Fibroblast of upper back skin (primary cell): ENCODE results near the gene DISC1.

Experiments used
- DNase-seq: peaks from one replicate; pipeline ENCODE4 v3.0.0-alpha.2; 2013

DISC1 gene

DNA sequence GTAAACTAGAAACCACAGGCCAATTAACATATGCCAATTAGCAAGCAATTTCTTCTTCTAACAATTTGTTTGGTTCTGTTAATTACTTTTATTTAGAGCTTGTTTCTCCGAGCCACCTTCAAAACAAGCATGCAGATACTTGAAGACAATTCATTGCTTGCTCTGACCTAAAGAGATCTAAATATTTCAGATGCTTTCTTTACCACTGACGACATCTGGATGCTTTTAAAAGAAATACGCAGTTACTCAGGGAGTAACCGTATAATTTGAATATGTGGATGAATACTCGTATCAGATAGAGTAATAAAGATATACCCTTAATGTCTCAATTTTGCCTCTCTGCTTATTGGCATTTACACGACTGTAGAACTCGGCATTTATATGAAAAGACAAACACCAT lies 390.0 kb downstream of the DISC1 start:
- peak; percentile 76 for DNase-seq

DNA sequence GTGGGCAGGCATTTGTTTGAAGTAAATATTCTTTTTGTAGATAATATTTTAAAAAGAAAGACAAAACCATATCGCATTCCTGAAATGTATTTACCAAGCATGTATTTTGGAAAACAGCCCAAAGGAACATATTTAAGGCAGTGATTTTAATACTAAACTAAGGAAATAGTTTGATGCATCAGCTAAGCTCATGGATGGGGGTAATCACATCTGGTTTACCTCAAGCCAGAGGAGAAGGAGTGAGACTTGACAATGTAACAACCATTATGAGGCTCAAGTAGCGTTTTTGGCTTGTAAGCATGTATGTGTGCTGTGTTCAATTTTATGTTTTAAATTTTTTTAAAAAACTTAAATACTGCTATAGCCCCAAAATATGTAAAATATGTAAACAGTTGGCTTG lies 390.5 kb downstream of the DISC1 start:
- DNase-seq, result peak; percentile 38

DNA sequence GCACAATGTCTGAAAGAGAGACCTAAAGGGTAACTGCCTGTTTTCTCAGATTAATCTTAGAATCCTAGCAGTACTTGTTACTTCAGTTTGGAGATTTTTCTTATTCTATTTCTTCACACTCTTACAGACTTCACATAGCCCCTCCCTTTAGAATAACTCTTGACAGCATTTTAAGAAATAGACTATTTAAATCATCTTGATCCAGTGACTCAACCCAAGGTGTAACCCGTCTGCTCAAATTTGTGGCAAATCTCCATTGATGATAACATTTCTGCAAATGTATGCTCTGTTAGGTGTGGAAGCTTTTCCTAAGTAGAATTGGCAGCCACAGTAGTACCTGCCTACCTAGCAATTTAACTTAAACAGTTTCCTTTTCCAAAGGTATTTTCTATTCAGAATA lies 391.2 kb downstream of the DISC1 start:
- DNase-seq, result no peak

DNA sequence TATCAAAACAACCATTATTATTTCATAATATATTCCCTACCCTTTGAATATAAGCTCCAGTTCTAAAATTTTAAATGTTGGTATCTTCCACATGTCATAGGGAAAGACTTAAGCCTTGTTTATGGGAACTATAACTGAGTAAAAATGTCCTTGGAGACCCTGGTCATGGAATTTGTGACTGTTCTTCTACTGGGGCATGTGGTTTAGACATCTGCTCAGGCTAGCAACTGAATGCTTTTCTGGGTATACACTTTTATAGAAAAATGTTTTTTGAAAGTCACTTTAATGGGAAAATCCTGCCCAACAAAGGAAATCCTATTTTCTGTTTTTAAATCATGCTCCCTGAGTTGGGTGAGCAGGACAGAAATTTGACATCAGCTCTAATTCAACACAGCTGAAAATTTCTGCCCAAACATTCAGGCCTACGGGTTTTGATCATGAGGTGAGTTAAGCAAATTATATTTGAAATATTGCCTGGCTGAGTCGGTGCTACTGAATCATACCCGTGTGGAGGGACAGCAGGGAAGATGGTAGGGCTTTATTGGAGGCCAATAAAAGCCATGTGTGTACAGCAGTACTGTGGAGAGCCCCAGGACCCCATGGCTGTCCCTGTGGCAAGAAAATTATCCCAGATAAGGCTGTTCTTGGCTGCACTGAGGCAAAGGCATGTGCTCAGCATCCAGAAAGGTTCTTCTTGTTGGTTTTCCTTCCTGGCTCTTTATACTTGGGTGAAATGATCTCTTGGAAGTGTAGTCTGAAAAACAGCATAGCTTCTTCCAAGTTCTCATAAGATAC lies 391.8 kb downstream of the DISC1 start:
- DNase-seq, result peak; percentile 54

DNA sequence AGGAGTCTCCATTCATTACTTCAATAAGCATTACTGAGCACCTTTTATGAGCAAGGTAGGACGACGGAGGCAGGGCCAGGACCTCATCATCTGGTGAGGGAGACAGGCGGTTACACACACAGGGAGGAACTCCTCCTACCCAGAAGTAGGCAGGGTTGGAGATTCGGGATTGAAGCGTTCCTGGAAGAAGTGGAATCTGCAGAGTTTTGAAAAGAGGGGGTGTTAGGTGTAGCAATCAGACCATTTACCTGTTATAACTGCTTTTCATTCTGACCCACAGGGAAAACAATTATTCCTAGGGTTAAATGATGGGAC lies 392.4 kb downstream of the DISC1 start:
- no peak for DNase-seq

DNA sequence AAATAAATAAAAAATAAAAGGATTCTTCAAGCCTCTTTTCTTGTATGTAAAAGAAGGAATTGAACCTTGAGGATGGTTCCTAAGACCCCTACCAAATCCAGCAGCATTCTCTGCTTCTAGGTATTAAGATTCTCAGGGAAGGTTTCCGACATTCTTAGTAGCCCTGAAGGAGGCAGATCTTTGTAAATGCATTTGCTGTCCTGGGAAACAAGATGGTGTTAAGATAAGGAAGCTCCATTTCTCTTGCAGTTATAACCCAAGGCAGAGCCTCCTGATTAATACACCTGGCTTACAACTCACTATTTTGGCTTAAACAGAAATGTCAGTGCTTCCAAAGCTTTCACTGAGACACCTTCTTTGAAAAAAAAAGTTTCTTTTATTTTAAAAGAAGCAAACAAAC lies 393.8 kb downstream of the DISC1 start:
- DNase-seq, result no peak

DNA sequence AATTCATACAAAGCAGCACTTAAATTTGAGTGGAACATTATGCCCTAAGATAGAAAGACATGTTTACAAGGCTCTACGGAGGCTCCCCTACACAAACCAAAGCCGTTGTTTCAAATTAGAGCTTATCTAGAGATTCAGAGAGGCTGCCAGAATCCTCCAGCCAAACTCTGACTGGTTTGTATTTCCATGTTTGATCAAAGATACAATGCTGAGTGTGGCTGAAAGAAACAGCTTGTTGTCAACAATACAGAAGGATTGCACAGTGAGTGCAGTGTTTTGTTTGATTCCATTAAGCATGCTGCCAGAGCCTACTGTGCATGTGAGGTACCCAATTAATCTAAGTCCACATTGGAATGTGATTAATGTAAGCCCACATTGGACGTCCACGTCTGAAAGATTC lies 402.7 kb downstream of the DISC1 start:
- DNase-seq, result no peak

DNA sequence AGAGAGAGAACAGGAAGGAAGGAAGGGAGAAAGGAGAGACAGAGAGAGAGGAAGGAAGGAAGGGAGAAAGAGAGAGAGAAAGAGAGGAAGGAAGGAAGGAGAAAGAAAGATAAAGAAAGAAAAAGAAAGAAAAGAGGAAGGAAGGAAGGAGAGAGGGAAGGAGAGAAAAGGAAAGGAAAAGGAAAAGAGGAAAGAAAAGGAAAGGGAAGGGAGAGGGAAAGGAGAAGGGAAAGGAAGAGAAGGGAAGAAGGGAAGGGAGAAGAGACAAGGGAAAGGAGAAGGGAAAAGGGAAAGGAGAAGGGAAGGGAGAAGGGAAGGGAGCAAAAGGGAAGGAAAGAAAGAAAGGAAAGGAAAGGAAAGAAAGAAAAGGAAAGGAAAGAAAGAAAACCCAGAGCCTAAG lies 404.6 kb downstream of the DISC1 start:
- no peak for DNase-seq

DNA sequence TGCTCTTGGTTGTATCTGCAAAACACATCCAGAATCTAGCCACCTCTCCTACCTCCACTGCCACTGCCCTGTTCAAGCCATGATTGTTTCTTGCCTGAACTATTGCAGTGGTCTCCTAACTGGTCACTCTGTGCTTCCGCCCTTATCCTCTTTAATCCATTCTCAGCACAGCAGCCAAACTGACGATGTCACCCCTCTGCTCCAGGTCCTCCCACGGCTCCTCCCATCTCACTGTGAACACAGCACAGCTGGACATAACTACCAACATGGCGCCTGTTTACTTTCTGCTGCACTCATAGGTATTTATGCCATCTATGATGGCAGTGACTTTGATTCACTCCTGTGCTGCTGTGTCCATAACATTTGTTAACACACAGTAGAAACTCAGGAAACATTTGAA lies 406.7 kb downstream of the DISC1 start:
- no peak for DNase-seq

DNA sequence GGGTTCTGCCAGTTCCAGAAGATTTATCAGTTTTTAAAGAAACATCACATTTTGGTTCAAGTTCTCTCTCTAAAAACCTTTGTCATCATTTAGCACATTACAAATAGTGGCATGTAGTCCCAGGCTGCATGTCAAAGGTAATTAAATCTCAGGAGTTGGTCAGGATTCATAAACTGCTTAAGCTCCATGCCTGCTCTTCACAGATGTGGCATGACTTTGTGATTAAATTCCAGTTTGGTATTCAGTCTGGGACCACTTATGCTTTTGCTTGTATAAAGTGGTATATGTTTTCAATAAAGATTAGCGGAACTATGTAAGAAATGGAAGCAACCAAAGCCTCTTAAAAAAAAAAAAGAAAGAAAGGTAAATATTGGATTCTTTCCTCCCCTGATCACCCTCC lies 408.0 kb downstream of the DISC1 start:
- DNase-seq, result peak; percentile 41

DNA sequence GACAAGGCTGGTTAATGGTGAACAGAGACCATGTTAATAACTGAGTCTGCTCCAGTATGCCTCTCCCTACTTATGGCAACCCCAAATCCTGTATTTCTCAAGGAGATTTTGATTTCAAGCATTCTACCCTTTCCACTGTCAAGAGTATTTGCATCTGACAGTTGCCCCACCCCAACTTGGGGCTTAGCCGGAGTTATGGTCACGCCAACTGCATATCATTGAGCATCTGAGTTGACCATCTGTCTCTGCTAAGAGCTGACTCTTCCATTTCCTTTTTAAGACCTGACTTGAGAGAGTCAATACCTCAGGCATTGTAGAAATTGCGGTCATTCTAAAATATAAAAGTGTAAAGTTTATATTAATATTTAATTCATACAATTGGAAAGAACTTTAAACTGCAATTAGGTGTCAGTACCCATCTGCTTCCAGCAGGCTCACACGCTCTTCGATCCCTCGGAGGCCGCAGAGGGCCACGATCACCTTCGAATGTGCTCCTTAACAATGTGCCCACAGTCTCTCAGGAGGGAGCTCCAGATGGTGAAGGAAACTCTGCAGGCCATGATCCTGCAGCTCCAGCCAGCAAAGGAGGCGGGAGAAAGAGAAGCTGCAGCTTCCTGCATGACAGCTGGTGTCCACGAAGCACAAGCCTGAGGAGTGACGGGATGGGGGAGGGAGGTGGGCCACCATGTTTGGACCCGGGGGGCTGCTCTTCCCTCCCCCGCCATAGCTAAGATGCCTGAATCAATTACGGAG lies 409.8 kb downstream of the DISC1 start:
- no peak for DNase-seq

DNA sequence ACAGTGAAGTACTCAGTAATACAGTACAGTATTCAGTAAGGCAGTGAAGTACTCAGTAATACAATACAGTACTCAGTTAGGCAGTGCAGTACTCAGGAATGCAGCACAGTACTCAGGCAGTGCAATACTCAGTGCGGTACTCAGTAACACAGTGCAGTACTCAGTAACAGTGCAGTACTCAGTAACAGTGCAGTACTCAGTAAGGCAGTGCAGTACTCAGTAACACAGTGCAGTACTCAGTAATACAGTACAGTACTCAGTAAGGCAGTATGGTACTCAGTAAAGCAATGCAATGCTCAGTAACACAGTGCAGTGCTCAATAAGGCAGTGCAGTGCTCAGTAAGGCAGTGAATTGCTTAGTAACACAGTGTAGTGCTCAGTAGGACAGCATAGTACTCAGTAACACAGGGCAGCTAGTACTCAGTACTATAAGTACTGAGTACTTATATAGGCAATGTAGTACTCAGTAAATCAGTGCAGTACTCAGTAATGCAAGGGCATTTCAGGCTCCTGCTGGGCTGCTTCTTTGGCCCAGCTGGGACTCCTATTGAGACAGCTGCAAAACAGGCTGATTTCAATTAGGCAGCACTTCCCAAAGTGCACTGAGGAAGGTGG lies 411.3 kb downstream of the DISC1 start:
- no peak for DNase-seq

DNA sequence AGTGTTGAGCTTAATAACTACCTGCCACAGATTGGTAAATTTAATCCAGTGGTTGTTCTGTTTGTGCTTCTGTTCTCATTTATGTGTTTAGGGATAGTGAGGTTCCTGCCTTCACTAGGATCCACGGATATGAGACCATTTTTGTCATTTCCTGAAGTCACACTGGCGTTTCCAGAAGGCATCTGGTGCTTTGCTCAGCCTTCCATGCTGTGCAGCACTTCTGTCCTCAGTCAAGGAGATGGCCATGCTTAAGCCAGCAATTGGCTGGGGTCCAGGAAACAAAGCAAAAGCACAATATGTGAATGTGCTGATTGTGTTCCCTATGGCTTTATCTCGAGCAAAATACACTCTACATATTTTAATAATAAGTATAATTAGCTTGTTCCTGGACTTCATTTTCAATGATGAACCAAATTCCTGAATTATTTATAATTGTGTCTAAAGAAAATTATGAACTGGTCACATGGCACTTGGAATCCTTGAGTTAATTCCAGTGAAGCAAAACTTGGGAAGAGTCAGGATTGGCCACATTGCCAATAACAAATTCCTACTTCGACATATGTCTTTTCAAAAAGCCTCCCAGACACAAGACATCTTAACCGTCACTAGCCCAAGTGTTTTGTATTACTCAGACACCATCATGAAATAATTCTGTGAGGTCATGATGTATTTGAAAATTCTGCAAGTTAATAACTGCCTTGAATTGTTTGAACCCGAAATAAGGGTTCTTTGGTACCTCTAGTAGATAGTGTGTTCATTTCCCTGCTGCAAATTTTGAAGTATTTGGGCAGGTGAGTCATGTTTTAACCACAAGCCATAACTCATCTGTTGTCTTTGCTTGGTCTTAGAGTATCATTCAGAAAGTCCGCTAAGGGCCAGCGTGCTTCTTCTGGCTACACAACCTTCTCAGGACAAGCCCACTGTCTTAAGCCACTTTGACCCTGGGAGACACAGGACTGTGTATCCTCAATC lies 412.4 kb downstream of the DISC1 start:
- DNase-seq, result peak; percentile 51

DNA sequence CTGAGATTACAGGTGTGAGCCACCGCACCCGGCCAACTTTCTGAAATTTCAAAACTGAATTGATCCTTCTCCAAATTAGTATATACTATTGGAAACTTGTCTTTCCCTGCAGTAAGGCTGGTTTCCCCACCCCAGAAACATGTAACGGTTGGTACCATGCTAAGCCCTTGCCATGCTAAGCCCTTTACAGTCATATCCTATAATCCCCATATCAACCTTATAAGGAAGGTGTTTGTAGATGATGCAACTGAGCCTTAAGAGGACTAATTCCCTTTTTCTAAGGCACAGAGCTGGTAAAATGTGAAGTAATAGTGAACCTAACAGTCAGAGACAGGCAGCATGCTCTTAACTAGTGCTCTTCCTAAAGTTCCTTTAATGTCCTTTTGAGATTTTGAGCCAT lies 413.7 kb downstream of the DISC1 start:
- no peak for DNase-seq

DNA sequence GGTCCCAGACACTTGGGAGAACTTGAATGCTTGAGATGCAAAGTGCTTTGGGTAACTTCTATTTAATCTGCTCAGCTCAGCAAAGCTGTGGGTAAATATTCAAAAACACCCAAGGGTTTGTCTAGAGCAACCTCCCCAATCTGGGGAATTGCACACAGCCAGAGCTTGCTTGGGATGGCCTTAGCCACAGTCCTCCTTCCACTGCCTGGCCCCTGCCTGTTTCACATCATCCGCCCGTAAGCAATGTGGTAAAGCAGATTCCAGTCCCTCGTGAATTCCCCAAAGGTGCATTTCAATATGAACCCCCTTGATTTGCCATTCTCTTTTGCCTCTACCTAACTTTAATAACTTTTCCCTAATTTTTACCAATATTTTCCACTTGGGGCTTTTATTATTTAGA lies 418.1 kb downstream of the DISC1 start:
- no peak for DNase-seq

DNA sequence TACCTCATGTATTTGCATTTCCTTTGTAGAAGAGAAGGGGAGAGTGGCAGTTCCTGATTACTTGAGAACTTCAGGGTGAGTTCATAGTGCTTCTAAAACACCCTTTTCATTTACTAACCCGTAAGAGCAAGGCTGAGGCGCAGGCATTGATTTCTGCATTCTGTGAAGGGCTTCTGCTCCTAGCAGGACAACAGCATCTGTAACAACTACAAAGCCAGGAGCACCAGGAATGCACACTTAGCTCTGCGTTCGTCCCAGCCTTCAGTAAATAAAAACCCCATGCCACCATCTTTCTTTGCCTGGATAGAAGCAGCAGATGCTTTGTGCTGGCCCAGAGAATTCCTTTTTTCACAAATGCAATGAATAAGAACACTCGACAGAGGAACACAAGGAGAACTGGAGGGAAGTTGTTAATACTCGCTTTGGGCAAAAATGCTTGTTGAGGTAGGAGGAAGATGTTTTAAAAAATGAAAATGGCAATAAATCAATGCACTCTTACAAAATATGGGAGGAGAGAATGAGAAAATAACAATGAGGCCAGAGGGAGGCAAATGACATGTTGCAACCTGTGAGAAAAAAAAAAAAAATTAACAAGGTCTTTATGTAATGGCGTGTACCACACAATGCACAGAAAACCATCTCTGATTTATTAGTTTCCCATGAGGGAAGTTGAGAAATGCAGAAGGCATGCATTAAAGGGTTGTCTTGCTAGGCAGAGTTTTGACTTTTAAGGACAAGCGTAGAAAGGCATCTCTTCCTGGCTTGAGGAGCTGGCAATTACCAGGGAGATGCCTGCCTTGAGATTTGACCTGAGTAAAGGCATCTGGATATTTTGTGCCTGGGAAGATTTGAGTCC lies 418.8 kb downstream of the DISC1 start:
- DNase-seq, result peak; percentile 28

DNA sequence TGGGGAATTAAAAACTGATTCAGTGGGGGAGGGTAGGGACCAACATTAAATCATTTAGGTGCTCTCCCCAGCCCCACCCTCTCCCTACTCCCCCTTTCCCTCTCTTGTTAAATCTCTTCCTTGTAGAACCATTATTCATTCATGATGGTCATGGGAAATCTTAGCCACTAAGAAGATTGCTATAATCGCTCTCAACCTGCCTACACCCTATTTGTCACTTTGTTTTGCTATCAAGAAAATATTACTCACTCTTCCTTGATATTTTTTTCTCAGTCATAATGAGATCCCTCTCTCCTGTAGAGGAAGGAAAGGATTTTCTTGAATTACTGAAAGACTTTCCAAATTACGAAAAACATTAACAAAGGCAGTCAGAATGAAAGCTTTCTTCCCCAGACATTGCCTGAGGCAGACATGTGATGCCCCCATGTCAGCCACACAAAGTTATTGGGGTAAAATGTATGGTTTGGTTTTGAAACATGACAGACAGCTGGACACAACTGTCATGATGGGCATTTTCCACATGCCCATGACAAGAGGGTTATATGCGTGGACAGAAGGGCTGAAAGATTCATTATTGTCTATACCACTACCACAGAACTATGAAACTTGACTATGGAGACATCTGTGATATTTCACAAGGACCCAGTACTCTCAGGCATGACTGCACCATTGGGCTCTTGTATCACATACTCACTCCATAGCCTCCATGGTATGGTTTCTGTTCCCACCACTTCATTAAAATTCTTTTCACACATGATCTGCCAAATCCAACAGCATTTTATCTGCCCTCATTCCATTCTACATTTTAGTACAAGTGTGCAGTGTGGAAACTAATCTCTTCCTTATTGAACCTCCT lies 420.1 kb downstream of the DISC1 start:
- DNase-seq, result no peak

DNA sequence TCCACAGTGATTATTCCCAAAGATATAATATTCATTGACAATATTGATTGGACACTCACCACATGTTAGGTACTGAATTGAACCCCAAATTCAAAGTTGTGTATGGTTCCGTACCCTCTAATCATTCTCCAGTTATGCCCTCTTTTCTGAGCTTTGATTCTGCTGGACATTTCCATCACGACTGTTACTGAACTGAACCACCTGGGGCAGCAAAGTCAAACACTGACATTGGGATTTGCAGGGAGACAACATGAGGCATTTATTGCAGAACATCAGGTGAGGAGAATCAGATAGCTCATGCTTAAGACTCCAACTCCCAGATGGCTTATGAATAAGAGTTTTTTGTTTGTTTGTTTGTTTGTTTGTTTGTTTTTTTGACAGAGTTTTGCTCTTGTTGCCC lies 420.9 kb downstream of the DISC1 start:
- DNase-seq, result no peak

DNA sequence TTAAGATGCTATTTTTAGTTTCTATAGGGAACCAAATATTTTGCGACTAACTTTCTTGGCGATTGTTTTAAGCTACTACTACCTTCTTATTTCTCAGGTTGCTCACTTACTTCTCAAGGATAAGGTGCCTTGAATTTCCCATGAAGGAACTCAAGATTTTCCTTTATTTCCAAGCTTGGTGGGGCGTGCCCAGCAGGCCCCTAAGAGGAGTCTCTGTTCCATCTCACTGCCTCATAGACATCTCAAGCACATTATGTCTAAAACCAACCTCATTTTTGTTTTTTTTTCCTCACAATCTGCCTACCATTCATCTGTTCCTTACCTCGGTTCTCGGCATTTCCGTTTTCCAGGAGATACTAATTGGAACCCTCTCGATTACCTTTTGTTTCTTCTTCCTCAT lies 421.9 kb downstream of the DISC1 start:
- no peak for DNase-seq

DNA sequence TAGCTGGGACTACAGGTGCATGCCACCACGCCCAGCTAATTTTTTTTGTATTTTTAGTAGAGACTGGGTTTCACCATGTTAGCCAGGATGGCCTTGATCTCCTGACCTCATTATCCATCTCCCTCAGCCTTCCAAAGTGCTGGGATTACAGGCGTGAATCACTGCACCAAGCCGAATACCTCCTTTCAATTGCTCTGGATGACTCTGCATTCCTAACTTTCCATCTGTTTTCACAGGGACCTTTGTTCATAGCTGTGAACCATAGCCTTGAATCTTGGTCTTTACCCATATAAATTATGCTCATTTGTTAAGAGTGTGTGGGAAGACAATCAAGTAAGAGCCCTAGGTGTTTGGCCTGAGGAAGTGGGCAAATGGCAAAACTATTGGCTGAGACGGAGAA lies 422.7 kb downstream of the DISC1 start:
- DNase-seq, result no peak
